Upper lobe of left lung (tissue), 4 donors: ENCODE results near the gene SPTB.

Source experiments
- CTCF ChIP-seq, 6 experiments: fragments of 450-650 bp in 4 of 6; fragments of 200-600 bp in 2 of 6; sonication (generic) in 2 of 6; IDR thresholded peaks; one replicate each; pipeline ENCODE4 v1.5.1; 2016 to 2019; ENCODE audit warnings: antibody characterized with exemption in 6 of 6
- POLR2A ChIP-seq, 4 donors: fragments of 450-650 bp; IDR thresholded peaks; one replicate each; pipeline ENCODE4 v1.5.1; 2016 to 2017; ENCODE audit warnings: antibody characterized with exemption in 4 of 4, mild to moderate bottlenecking in 2 of 4

DNA sequence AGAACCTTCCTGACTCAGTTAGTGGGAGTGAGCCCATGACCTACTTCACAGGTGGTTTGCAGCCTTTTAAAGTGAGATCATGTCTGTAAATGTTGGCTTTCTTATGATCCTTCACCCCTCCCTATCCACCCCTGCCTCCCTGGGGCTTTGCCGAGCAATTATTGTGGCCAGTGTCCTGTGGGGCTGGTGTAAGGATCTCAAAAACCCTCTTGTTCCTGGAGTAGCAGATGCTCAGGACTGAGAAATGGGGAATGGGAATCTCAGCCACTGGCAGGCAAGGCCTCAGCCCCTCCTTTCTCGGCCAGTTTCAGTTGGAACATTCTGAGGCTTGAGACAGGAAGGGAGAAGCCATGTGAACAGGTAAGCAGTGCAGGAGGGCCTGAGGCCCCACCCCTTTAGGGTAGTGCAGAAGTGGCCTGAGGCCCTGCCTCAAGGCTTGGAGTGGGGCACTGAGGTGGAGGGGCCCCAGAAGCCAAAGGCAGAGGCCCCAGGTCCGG, 121.6 kb downstream of the SPTB start:
- TF ChIP-seq CTCF (IDR thresholded peaks at IDR 0.05) (no peak), POLR2A (IDR thresholded peaks at IDR 0.05) (no peak)
